GM21529 (cell line): Measurements from ENCODE around the gene MRPL52.

Source experiments
- ATAC-seq: cut with Tn5 transposase; IDR thresholded peaks from one replicate; pipeline ENCODE4 v1.9.1; 2021; ENCODE audit not compliant: unreplicated experiment

MRPL52 gene

DNA sequence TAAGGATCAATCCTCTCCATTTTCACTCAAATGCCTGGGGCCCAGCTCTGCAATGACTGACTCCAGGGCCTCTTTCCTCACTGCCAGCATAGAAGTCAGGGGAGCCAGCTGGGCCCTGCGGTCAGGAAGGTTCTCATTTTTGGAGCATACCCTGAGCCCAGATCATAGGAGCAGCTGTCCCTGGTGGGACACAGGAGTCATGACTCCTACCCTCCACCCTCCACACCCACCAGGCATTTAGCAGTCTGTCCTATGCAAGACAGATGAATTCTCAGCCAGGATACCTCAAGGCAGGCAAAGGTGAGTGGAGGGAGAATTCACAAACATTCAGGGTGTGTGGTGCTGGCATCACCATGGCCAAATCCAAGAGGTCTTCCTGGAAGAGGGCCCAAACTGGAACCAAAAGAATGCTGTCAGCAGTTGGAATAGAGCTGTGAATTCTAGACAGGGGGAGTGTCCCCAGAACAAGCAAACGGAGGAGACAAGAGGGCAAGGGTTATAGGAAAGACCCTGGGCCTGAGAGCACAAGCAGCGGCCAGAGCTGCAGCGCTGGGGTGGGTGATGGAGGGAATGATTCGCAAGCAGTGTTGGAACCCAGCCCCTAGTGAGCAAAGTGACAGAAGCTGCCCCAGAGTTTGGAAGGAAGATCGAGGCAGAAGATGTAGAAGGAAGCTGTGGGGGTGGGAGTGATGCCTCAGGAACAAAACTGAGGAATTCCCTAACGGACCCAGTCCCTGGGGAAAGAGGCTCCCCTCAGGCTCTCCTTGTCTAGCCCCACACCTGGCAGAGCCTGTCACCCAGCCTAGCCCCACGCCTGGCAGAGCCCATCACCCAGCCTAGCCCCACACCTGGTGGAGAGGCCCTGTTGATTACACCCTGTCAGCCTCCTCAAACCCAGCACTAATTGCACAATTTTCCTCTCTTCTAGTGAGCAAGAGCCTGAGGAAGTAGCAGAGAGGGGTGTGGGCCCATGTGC lies 48.9 kb downstream of the MRPL52 start:
- no peak for ATAC-seq

DNA sequence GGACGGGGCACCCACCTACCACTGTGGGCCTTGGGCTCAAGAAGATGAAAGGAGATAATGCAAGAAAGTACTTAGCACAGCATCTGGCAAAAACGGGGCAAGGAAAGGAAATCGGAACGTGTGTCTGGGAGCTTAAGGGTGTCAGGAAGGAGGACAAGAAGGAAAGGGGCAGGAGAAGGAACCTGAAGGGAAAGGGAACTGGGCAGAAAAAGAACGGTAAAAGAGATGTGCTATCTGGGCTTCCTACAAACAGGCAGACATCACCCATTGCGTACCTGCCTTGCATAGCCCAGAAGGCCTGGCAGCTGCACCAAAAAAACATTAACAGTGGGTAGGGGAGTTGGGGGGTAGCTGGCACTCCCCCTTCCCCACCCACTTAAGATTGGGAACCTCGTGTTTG lies 52.4 kb downstream of the MRPL52 start:
- no peak for ATAC-seq

DNA sequence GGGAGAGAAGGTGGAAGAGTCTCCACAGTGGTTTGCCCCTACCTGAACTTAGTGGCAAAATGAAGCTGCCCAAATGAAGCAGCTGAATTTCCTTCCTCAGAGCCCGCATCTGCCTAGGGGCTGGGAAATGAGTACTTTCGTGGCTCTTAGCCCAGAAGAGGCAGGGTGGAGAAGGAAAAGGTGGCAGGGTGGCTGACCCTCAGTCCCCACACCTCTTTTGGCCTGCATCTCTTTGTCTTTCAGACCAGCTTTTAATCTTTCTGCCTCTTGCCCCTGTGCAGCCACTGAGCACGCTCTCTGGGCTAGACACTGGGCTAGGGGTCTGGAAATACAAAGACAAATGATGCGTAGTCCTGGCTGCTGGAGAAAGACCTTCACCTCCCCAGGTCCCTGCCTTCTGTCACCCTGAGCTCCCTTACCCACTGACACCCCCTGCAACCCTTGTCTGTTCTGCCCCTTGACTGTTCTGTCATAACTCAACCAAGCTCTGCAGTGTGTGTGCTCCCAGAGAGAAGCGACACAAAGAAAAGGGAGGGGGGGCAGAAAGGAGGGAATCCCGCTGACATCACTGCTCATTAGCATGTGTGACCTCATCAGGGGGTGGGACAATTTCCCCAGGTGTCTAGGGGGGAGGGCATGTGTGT lies 53.0 kb downstream of the MRPL52 start:
- no peak for ATAC-seq

DNA sequence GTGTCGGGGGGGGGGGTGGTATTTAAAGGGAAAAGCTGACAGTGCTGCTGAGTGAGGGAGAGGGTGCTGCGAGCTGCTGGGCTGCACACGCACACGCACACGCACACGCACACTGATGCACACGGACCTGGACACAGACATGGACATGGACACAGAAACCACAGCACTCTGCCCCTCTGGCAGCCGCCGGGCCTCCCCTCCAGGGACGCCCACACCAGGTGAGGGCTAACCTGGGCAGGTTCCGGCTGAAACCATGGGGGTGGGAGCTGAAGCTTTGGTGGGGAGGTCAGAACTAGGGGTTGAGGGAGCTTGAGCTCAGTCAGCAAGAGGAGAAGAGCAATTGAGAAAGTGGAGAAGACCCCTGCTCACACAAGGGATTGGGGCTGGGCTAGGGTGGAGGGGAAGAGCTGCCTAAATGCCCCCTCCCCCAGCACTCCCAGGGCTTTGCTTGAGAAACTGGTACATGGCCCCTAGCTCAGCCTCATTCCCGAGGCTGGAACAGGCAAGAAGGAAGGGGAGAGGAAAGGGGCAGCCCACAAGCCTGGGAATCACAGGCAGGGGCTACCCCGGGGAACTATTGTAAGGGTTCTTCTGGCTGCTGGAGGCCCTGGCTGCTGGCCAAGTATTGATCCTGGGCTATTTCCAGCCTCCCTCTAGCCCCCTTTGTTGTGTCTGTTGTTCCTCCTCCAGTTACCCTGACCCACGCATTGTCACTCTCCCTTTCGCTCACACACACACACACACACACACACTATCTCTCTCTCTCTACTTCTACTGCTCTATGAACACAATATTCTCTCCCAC lies 53.7 kb downstream of the MRPL52 start, which contains the start of gene REM2:
Gene REM2, plus strand, starts transcription at position 50 of the 804 bp plus-strand sequence. Its CDS starts 66 bp downstream, at position 116.
- ATAC-seq = no peak

DNA sequence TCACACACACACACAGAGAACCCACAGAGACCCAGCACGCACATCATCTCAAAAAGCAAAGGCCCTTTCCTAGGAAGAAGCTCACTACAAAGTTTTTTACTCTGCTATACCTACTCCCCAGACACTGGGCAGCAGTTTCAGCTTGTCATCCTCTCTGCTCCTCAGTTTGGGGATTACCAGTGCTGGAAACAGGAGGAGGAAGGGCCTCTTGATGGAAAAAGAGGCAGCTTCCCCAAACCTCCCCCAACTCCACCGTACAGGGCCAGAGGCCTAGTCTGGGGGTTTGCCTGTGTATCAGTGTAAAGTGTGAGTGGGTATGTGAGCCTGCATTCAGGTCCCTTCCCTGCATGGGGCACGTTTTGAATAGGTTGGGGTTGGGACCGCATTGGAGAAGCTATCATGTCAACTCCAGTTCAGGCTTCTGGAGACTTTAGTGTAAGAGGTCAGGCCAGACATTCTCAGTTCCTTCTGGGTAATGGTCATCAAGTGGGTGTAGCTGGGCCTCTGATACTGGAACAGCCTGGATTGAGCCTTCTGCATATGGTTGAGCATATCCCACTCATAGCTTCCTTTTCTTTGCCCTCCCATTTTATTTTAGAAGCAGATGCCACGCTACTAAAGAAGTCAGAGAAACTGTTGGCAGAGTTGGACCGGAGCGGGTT lies 54.5 kb downstream of the MRPL52 start:
- no peak for ATAC-seq
